Activated naive CD4-positive, alpha-beta T cell treated with Interleukin-2 at 50 U/mL for 16 hours (primary cell): ENCODE measurements around the gene E2F4.
A peak's percentile ranks its signal among the peaks of the same experiment; 100 is the strongest.

Source experiments
- DNase-seq: peaks from one replicate; pipeline ENCODE4 v3.0.0-alpha.2; 2020

Gene E2F4, protein sequence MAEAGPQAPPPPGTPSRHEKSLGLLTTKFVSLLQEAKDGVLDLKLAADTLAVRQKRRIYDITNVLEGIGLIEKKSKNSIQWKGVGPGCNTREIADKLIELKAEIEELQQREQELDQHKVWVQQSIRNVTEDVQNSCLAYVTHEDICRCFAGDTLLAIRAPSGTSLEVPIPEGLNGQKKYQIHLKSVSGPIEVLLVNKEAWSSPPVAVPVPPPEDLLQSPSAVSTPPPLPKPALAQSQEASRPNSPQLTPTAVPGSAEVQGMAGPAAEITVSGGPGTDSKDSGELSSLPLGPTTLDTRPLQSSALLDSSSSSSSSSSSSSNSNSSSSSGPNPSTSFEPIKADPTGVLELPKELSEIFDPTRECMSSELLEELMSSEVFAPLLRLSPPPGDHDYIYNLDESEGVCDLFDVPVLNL

DNA sequence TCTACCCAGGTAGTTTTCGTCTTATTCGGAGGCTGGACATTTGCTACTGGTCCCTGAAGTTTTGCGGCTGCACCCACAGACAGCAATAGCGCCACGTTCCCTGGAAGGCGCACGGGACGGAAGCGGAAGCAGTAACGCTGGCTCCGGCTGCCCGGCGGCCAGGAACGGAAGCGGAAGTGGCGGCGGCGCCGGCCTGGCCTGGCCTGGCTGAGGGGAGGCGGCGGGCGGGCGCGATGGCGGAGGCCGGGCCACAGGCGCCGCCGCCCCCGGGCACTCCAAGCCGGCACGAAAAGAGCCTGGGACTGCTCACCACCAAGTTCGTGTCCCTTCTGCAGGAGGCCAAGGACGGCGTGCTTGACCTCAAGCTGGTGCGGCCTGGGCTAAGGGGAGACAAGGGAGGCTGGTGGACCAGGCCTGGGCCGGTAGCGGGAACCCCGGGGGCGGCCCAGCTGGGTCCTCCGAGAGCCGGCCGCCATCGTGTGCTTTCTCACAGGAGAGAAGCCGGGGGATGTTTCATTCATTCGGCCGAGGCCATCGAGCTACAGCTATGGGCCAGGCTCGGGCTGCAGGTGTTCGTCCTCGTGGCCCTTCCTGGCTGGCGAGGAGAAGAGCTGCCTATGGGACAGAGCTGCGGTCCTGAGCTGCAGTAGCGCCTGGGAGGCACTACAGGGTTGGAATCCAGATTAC, at the start of gene E2F4:
E2F4 (plus strand) TSS at position 161 of the 687 bp plus-strand sequence; CDS start at position 234, 73 bp downstream.
- DNase-seq = peak; percentile 88

DNA sequence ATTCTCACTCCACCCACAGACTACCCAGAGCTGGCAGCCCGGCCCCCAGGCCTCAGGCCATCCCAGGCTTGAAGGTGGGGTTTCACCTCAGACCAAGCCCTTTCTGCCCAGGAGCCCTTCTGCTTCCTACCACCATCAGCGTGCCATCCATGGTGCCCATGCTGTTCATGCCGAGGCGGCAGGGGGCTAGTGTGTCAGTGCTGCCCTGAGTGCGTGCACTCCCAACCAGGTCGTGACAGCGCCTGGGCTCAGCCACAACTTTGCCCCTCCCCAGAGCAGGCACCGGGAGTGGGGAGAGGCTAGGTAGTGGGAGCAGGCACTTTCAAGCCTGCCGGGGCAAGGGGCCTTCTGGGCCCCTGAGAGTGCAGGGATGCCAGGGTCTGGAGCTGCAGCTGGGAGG, 49.6 kb upstream of the E2F4 start:
- DNase-seq = no peak

DNA sequence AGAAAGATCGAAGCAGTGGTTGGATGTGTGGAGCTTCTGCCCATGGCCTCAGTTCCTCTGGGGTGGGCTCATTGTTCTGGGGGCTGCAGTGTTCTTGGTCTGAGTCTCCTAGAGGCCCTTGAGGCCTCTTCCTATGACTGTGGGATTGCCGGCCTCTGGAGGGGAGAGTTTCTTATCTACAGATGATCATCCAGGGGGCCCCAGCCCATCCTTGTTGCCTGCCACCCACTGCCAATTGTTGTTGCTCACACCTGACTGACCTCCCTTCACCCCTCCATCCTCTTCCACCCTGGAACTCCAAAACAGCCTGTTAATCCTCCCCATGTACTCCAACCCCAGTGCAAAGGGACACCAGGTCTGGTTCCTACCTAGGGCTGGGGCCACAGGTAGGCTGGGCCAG, 47.0 kb upstream of the E2F4 start:
- no peak for DNase-seq

DNA sequence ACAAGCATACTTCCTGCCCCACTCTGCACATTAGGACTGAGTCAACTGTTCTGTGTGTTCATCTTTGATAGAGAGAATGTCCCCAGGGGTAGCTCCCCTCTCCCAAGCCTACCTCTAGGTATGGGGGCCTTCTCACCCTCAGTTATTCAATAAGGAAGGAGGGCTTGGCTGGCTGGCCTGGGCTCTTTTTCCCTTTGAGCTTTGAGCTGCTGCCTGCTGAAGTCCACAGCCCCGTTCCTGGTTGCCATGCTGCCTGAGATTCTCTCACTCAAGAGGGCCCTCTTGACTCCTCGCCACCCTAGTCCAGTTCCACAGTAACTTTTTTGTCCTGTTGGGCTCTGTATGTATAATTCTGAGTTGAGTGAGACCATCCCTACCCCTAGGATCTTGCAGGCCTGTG, 46.2 kb upstream of the E2F4 start:
- no peak for DNase-seq

DNA sequence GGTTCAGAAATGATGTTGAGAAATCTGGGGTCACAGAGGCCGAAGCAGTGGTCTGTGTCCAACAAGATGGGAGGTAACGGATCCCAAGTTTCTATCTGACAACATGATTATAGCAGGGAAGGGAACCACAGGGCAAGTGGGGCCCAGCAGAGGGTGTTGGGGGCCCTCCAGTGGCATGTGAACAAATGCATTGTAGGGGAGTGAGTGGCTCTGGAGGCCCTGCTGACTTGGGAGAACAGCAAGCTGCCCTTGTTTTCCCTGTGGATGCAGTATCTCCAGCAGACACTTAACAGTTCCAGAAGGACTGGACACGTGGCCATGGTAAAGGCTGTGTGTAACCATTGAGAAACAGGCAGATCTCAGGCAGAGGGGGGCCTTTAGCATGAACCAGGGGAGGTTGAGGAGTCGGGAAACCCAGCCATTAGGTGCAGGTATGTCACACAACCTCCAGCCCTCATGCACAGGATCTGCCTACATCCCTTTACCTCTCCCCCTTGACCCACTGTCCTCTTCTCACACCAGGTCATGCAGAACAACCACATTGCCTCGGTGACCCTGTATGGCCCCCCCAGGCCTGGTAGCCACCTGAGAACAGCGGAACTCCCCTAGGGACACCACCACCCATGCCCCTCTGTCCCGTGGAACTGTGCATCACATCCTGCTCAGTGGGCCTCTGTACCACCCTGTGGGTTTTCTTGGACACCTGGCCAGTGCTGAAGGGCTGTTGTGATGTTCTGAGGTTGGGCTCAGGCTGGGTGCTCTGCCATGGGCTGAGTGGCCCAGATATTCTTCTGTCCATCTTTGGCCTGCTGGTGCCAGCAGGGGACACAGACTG, 45.2 kb upstream of the E2F4 start:
- DNase-seq = no peak

DNA sequence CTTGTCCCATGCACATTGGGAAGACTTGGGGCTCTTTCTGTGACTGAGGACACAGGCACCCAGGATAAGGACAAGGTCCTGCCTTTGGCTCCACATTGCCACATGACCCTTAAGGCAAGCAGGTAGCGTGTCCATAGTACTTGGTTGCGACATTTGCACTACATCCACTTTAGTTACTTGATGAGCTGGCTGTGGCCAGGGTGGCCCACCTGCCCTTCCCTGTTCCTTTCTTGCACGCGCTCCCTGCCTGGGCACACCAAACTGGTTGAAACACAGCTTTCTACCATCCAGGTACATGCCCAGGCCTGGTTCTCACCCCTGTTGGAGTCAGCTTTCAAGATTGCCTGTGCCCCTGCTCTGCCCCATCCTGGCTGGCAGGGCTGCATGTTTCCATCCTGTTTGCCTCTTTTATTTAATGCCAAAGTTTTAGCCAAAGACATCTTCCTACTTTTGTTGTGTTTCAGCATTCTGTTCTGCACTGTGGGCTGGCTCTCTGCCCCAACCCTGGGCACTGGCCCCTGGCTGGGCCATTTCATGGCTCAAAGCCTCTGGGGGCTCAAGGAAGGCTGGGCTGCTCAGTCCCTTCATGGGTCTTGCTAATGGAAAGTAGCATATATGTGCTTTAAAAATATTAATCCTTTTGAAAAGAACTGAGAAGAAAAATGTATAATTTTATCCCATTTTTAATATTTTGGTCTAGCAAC, 44.4 kb upstream of the E2F4 start:
- no peak for DNase-seq

DNA sequence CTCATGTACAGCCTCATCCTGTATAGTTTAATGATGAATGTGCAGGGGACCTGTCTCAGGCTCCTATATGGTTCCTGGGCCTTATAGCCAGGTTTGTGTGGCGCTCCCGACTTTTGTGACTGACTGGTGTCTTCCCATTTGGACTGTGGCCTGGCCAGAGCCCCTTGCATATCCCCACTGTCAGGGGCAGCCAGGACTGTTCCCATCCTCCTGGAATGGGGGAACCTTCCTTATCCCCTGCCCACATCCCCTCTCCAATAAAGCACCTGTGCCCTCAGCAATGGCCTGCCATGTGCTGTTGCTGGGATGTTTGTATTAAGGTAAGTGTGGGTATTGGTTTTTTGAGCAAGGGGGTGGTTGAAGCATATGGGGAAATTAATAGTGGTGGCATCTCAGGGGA, 43.7 kb upstream of the E2F4 start:
- no peak for DNase-seq

DNA sequence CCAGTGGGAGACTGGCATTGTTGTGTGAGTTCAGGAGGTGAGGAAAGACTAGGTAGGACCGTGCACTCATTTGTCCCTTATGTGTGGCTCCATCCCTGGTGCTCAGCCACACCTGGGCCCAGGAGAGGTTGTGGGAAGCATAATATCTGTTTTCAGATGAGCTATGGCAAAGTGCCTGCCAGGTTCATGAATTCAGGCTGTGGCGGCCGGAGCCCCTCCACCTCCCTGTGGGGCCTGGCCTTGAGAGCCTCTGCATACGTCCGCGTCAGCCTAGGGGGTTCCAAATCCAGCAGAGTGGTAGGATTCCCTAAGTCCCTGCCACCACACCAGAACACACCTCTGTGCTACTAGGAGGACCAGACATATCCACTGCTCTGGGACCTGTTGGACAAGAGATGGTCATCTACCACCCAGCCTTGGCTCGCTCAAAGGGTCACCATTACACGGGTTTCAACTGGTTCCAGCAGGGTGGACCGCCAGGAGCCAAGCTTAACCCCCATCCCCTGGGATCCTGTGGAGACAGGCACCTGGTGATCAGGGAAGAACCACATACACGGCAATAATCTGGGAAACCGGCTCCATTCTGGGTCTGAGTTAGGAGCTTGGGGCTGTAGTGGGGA, 43.2 kb upstream of the E2F4 start:
- DNase-seq = no peak

DNA sequence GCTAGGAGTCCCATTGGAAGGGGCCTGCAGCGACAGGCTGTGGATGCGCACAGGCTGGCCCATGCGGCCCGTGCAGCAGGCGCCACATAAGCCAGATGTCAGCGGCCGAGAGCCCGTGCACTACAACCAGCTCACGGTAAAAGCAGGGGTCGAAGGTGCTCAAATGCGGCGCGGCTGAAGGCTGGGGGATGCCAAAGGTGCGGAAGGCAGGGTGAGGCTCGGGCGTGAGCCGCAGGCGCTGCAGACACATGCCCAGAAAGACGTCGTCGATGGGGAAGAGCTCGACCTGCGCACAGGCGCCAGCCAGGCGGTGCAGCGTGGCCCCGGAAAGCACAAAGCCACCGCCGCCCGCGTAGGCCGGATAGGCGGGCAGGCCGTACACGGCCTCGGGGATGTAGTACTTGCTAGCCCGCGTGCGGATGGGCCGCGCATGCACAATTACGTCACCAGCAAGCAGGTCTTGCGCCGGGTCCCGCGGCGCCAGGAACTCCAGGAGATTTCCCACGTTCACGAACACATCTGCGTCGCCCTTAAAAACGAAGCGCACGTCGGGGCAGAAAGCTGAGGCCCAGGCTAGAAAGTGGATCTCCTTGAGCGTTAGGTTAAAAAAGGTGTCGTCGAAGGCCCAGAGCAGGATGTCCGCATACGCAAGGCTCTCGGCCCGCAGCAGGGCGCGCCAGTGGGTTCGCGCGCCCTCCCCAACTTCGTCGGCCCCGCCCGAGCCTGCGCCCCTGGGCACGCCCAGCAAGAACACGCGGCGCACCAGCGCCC, 42.5 kb upstream of the E2F4 start:
- DNase-seq = no peak

DNA sequence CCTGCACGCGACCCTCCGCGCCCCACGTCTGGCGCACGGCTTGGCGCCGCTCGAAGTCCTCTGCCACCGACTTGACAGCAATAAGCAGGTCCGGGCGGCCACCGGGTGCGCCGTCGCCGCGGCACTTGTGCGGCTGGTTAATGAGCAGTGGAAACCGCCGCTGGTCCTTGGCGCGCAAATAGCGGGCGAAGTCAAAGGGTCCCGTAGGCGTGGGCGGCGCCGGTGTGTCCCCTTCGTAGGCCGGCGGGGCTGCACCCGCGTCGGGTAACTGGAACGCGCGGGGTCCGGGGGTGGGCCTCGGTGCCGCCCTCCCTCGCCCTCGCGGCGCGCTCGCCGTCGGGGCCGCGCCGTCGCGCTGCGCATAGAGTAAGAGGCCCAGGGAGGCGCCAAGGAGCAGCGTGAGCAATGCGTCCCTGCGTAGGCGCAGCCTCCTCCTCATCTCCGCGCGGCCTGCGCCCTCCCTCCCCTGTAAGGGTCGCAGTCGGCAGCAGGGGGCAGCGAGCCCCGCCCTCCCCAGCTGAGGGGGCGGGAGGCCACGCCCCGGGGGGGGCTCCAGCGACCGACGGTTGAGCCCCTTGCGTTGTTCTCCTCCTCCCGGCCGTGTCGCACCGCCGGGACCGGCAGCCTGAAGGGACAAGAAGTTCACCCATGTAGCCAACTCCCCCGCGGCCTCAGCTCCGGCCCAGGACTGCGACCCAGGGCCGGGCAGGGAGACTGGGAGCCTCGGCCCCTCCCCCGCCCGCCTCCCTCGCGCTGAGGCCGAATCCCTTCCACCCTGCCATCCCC, 41.7 kb upstream of the E2F4 start:
- peak; percentile 63 for DNase-seq

DNA sequence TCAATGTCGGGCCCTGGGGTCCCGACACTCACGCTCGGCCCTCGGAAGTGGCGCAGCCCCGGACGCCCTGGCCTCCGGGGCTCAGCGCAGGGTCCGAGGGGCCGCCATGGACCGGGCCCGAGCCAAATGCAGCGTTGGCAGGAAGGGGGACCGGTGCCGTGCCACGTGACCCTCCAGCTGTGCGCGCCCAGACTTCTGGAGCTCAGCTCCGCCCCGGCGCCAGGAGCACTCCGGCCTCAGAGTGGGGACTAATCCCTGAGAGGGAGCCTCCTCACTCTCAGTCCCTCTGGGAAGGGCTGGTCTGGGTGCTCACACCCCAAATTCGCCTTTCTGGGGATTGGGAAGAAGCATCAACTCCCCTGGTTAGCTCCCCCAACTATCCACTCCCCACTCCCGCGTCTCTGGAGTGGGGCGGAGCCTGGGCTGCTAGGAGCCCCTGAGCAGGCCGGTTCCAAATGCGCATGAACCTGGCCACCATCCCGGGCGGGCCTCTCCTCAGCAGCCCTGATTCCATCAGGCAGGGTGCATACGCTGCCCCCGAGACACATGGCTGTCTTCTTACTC, 41.0 kb upstream of the E2F4 start, which contains the start of gene B3GNT9:
B3GNT9 (minus strand) TSS at position 166 of the 564 bp plus-strand sequence. CDS start 513 bp downstream, outside the sequence.
- peak; percentile 48 for DNase-seq

DNA sequence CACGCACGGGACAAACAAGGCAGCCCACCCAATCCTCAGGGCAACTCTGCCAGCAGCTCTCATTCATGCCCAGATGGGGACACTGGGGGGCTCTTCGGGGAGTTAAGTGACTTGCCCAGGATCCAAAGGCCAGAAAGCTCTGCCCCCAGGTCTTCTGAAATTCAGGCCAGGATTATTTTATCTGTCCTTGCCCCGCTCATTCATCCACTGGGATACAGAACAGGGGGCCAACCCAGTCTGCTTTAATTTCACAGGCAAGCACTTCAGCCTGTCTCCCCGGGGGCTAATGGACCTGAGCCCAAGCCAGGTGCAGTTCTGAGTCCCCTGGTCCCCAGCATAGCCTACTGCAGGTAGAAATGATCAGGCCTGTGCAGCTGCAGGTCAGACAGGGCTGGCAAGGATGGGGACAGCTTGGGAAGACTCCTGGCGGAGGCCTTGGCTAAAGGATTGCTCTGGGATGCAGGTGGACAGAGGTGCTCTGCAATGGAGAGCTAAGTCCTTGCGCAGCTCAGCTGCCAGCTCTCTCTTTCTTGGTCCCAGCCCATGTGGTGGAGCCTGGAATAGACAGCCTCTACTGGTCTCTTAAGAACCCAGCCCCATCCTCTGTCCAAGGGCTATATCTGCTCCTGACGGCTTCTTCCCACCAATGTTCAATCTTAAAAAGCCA, 40.4 kb upstream of the E2F4 start:
- no peak for DNase-seq

DNA sequence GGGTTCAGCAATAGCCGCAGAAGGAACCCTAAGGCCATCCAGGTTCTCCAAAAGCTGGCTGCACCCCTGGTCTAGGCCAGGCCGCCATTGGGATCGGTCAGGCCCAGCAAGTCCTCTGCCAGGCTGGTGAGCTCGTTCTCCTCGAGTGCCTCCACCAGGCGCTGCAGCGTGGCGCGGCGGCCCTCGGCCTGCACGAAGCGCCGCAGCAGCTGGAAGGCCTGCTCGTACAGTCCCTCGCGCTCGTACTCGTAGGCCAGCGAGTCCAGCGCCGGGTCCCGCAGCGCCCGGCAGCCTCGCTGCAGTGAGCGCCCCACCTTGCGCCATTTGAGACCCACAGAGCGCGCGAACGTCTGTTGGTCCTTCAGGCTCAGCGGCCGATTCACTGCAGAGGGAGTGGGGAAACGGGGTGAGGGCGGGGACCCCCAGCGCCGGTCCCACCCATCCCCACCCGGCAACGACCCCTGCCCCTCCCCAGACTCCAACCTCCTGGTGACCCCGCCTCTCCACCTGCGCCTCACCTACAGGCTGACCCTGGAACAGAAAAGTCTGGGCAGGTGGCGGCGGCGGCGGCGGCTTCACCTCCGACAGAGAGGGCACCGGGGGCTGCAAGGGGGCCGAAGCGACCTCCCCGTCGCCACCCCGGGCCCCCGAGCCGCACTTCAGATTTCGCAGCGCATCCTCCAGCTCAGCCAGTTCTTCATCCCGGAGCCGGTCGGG, 37.2 kb upstream of the E2F4 start:
- no peak for DNase-seq

DNA sequence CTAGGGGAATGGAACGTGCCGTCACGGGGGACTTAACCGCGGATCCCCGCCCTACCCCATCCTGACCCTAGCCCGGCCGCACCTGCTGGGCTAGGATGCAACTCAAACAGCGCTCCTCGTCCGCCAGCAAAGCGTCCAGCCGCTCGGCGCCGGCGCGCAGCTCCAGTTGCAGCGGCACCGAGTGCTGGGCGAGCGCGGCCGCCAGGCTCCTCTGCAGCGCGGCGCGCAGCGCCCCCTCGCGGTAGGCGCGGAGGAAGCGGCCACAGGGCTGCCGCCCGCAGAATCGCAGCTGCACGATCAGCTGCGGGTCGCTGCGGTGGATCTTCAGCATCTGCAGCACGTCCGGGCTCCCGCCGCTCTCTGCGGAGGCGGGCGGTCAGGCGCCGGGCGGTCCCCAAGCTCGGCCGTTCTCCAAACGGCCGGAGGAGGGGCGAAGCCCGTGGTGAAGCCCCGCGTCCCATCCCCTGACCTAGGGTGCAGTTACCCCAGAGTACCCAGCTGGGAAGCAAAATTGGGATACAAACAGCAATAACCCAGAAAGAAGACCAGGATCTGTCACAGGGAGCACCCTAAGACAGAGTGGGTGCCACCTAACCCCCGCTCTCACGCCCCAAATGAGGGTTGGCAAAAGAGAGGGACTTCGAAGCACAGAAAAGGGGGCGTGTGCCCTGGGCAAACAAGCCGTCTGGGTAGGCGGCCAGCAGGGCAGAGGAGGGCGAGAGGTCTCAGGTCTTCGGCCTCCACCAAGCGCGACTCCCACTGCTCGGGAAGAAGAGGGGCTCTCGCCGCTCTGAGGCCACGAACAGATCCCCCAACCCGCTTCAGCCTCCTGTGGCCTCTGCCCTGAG, 36.4 kb upstream of the E2F4 start:
- peak; percentile 82 for DNase-seq

DNA sequence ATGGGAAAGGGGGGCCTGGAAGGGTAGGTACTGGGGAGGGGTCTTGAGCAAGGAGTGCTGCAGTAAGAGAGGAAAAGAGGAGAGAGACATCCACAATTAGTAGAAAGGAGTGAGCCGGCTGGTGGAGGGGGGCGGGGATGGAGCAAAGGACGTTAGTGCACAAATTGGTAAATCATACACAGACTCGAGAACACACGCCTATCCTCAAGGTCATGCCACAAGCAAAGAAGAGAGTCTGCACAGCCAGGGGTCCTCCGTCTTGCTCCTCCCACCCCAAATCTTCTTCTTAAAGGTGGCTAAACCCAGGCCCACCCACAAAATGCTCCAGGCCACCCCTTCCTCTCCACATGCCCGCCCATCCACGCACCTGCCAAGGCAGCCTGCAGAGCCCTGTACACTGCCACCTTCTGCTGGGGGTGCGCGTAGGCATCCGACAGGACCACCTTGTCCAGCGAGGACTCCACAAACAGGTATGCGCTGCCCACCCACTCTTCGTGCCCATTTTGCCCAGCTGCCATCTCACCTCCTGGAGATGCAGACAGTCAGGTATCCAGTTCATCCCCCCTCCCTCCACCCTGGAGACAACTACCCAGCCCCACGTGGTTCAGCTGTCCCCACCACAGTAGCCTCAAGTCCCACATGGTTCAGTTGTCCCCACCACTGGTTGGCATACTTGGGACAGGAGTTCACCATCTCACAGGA, 35.7 kb upstream of the E2F4 start:
- DNase-seq = no peak

DNA sequence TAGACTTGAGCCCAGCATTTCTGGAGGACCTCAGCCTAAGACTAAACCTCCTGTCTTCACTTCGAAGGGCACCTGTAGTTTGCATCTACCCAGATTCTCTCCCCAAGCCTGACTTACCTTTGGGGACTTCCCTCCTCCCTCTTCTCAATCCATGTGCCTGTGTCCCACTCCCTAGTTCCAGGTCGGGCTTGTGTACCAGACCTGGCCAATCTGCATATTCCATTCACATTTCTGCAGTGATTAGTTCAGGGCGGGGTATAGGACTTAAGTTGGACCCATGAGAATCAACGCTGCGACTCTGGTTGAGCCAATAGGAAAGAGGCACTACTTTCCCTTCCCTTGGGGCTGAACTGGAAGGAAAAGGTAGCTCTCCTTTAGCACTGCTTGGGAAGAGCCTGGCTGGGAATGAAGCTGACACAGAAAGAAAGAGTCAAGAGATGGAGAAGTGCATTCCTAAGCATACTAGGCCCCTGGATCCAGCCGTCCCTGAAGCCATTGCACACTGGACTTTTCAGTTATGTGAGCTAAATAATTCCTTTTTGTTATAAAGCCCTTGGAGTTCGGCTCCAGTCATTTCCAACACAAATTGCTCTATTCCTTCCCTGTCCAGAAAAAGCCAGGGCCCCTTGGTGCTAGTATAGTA, 34.7 kb upstream of the E2F4 start:
- DNase-seq = no peak
